HG03354 (cell line): Measurements from ENCODE around the gene SNAP91.
"Not testable (repeated sequence)": the region's sequence is repeated elsewhere in the genome, so short reads cannot be mapped to it uniquely, and the experiment has no call there.

Source experiments
- ATAC-seq: cut with Tn5 transposase; IDR thresholded peaks from one replicate; pipeline ENCODE4 v1.9.1; 2021; ENCODE audit warnings: mild to moderate bottlenecking; ENCODE audit not compliant: unreplicated experiment, poor library complexity, severe bottlenecking

The SNAP91 gene, protein sequence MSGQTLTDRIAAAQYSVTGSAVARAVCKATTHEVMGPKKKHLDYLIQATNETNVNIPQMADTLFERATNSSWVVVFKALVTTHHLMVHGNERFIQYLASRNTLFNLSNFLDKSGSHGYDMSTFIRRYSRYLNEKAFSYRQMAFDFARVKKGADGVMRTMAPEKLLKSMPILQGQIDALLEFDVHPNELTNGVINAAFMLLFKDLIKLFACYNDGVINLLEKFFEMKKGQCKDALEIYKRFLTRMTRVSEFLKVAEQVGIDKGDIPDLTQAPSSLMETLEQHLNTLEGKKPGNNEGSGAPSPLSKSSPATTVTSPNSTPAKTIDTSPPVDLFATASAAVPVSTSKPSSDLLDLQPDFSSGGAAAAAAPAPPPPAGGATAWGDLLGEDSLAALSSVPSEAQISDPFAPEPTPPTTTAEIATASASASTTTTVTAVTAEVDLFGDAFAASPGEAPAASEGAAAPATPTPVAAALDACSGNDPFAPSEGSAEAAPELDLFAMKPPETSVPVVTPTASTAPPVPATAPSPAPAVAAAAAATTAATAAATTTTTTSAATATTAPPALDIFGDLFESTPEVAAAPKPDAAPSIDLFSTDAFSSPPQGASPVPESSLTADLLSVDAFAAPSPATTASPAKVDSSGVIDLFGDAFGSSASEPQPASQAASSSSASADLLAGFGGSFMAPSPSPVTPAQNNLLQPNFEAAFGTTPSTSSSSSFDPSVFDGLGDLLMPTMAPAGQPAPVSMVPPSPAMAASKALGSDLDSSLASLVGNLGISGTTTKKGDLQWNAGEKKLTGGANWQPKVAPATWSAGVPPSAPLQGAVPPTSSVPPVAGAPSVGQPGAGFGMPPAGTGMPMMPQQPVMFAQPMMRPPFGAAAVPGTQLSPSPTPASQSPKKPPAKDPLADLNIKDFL

DNA sequence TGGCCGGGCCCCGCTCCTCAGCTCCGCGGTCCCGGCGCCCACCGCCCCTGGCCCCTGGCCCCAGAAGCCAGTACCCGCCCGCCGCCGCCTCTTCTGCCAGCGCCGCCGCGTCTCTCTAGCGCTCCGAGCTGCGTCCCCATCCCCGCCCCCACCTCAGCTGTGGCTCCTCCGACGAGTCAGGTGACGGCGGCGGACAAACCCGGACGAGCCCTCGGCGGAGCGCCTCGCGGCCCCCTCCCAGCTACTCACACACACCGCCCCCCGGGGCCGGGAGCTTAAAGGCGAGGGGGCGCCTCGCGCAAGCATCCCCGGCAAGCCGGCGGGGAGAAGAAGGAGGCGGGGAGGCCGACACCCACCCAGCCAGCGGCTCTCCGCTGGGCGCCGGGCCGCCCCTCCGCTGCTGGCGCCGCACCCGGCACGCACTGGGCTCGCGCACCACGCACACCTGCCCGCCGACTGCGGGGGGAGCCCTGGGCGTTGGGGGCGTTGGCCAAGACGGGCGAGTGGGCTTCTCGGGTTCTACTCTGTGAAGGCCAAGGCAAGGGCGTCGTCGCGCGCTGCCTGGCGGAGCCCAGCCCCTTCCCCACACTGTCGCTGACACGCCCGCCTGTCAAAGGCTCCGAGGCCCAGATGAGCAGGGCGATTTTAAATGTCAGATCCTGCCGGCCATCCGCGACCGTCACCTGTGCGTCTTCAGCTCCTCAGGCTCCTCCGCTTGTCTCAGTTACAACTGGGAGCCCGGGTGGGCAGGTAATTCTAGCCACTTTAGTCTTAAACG is at the start of gene SNAP91:
Gene SNAP91 (minus strand): TSS at position 132 of the 778 bp plus-strand sequence. CDS start 1,174 bp downstream, outside the sequence.
- peak; percentile 45 for ATAC-seq

DNA sequence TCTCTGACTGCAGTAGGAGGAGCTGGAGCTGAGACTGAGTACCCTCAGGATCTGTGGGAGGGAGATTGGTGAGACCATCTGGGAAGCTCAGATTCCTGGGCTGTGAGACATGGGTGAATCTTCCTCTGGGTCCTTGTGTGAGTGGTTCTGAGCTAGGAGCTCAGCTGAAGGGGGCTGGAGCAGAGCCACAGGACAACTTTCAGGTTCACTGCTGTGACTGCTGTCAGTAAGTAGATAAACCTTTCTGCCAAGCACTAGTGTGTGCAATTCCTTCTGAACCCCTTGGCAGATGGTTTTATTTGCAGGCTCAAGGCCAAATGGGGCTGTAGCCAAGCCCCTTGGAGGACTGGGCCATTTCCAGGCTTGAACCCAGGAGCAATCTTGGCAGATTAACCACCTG is 49.6 kb upstream of the SNAP91 start:
- no peak for ATAC-seq

DNA sequence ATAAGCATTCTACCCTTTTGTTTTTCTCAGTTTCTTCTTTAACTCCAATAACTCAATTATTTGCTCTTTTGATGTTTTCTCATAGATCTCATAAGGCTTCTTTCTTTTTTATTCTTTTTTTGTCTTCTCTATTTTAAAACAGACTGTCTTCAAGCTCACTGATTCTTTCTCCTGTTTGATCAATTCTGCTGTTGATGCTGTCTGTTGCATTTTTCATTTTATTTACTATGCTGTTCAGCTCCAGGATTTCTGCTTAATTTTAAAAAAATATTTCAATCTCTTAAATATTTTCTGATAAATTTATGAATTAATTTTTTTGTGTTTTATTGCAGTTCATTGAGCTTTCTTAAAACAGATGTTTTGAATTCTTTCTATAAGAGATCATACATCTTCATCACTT is 48.1 kb upstream of the SNAP91 start:
- no peak for ATAC-seq

DNA sequence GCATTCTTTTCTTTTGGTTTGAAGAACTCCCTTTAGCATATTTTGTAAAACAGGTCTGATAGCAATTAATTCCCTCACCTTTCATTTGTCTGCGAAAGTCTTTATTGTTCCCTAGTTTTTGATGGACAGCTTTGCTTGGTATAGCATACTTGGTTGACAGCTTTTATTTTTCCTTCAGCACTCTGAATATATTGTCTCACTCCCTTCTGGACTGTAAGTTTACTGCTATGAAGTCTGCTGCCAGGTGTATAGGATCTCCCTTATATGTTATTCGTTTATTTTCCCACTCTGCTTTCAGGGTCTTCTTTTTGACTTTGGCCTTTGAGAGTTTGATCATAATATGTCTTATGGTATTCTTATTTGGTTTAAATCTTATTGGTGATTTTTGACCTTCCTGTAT is 47.7 kb upstream of the SNAP91 start:
- no peak for ATAC-seq

DNA sequence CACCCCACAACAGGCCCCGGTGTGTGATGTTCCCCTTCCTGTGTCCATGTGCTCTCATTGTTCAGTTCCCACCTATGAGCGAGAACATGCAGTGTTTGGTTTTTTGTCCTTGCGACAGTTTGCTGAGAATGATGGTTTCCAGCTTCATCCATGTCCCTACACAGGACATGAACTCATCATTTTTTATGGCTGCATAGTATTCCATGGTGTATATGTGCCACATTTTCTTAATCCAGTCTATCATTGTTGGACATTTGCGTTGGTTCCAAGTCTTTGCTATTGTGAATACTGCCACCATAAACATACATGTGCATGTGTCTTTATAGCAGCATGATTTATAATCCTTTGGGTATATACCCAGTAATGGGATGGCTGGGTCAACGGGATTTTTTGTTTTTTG is 43.5 kb upstream of the SNAP91 start:
- not testable (repeated sequence) for ATAC-seq

DNA sequence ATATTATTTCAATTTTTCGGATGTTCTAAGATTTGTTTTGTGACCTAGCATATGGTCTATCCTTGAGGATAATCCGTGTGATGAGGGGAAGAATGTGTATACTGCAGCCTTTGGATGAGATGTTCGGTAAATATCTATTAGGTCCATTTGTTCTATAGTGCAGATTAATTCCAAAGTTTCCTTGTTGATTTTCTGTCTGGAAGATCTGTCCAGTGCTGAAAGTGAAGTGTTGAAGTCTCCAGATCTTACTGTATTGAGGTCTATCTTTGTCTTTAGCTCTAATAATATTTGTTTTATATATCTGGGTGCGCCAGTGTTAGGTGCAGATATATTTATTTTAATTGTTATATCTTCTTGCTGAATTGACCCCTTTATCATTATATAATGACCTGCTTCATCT is 32.2 kb upstream of the SNAP91 start:
- no peak for ATAC-seq

DNA sequence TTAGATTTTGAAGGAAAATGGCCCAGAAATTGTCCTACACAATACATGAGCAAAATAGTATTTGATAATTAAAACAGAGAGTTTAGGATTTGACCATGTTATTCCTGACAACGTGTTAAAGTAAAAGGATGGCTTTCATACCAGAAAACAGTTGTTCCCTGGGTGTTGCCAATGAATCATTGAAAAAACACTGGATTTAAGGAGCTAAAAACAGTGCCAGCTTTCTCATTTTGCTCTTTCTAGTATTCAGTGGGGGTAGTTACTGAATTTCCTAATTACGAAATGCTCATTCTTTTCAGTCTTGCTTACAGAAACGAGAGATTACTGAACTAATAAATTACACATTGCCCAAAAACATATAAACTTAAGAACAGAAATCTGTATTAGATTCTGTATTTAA is 26.6 kb upstream of the SNAP91 start:
- ATAC-seq, result no peak

DNA sequence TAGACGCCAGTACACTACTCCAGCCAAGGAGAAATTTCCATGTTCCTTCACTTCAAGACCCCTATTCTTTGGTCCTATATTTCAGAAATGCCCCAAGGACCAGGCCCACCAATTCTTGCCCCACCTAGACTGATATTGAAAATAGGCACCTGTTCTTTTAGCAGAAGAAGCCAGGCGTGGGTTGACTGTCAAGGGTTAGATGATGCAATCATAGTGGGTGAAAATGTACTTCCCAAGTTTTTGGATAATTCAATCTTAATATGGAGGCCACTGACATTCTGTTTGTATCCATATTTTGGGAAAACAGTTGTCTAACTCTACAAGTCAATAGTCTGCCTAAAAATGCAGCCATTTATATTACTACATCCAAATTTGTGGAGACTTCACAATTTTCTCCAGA is 21.0 kb upstream of the SNAP91 start:
- no peak for ATAC-seq

DNA sequence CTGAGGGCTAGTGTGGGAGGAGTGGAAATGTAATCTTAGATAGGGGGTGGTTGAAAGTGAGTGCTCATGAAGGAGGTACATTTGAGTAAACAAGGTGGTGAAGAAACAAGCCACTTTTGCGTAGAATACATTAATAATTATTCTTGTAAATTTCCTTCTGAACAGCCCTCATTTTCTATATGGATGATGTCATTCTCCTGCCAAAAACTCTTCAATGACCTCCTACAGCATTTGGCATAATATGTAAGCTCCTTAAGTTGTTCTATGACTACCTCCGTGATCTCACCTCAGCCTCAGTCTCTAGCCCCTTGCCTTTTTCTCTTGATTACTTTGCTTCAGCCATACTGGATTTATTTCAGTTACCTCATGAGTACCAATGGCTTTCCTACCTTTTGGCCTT is 14.0 kb upstream of the SNAP91 start:
- ATAC-seq, result no peak

DNA sequence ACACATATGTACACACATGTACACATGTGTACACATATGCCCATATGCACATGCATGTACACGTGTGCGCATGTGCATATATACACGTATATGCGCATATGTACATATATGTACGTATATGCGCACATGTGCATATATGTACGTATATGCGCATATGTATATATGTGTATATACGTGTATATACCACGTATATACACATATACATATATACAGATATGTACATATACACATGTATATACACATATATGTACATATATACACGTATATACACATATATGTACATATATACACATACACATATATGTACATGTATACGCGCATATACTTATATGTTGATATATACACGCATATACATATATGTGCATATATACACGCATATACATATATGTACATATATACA is 8.9 kb upstream of the SNAP91 start:
- ATAC-seq, result no peak

DNA sequence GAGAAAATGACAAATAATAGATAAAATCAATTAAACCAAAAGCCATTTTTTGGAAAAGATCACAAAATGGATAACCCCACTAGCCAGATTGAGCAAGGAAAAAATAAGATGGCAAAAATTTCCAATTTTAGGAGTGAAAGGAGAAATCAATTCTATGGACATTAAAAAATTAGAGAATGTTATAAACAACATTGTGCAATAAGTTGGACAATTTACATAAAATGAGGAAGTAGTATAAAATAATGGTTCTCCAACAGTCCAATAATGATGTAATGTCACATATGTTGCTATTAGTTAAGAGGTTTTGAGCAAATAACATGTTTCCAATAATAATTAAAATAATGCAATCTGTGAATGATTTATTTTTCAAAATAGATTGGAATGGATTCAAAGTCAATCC is 3.1 kb upstream of the SNAP91 start:
- no peak for ATAC-seq

DNA sequence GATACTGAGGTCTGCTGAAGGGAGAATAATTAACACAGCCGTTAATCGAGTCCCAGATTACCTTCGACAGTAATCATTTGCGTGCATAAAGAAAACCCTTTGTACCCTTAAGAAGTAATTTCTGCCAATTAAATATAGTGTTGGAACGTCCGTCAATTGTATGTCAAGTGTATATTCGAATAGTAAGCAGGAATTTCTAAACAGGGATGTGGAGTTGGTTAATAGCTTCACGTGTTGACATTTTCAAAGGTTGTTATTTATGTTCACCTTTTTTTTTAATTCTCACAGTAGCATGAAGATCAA is 798 bp upstream of the SNAP91 start:
- ATAC-seq, result no peak

DNA sequence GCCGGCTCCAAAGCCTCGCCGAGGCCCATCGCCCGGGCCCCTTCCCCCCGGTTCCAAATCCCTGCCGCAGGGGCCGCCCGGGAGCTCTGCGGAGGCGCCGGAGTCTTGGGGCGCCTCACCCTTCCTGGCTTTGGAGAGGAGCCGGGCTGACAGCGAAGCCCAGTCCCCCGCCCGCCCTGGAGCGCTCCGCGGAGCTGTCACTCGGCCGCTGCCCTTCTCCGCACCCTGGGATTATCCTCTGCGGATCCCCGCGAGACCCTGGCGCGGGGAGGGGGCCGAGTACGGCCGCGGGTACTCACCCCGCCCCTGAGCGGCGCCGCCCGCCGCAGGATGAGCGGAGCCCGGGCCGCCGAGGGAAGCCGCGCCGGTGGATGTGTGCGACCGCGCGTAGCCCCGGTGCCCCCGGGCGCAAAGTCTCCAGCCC is 343 bp downstream of the SNAP91 start:
- peak; percentile 56 for ATAC-seq

DNA sequence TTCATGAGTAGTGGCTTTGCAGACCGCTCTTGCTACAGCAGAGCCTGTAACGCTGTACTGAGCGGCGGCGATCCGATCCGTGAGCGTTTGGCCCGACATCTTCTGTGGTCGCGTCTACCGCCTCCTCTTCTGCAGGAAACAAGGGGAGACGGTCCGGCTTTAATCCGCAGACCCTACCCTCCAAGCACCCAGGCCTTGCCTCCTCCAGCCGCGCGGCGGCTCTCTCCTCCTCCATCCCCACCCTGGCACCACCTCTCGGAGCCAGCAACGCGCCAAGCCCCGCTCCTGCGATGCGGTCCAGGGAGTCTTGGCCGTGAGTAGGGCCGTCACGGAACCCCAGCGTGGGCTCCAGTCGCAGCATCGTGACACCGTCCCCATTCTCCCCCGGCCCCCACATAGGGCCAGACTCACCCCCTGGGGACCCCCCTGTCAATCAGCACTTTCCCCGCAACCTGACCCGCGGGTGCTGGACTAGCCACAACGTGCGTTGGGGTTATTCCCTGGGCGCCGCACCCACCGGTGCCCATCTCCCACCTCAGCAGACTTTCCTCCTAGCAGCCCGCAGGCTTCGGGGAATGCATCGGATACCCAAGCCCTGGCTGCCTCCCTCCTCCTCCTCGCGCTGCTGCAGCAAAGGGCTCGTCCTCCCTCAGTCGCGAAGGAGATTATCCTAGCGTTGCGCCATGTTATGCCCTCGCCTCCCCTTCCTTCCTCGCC is 914 bp downstream of the SNAP91 start:
- ATAC-seq, result peak; percentile 21

DNA sequence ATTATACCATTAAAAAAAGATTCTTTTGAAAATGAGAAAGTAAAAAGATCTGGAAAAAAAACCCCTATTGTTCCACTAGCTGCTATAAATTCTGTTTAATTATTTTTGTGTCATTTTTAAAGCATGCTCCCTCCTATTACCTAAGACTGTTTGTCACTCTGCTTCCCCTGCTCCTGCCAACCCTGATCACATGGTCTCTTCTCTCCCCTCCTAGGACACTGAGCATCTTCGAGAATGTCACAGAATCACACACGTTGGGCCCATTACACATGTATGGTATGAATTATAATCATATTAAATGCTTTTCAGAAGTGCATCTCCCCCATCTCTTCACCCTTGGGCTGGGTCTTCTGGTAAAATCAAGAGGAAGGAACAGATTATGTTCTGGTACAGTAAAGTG is 6.2 kb downstream of the SNAP91 start:
- no peak for ATAC-seq

DNA sequence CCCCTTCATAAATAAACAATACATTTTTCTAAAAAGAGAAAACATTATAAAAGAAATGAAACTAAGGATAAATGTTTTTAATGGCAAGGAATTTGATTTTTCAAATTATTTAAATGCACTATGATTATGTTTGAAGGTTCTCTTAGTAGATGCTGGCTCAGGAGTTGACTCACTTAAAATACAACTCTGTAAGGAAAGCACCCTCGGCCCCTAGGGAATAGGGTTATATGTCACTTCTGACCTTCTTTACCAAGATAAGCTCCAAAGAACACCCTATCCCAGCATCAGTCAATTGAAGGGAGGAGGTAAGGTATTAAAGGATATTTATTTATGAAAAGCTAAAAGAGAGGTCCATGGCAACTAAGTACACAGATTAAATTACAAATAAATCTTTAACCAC is 6.8 kb downstream of the SNAP91 start:
- ATAC-seq, result no peak

DNA sequence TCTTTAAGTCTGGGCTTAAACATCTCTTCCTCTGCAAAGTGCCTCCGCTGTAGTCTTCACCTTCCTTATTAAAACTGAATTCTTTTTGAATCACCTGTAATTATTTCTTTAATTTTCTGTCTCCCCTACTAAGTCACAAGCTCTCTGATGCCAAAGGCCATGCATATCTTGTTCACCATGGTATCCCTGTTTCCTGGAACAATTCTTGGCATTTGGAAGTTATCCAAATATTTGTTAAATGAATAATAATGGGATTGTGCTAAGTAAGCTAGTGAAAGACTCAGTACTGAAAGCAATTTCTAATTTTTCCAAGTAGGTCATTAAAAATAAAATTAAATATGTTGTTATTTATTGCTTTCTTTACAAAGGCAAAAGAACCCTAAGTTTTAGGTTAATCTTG is 12.2 kb downstream of the SNAP91 start:
- ATAC-seq, result no peak

DNA sequence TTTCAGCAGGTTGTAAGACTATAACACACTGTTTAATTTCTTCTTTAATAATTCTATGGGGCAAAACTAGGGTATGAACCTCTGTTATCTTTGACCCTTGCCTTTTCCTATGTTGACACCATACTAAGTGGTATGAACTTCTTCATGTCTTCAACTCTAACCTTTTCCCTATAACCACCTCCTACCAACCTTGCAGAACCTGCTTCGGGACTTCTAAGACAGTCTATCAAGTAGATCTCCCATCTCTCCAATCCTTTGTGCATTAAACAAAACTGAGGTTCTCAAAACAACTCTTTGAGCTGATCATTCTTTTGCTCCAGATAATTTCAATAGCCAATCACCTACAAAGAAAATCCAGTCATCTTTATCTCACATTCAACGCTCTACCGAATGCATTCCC is 23.4 kb downstream of the SNAP91 start:
- no peak for ATAC-seq

DNA sequence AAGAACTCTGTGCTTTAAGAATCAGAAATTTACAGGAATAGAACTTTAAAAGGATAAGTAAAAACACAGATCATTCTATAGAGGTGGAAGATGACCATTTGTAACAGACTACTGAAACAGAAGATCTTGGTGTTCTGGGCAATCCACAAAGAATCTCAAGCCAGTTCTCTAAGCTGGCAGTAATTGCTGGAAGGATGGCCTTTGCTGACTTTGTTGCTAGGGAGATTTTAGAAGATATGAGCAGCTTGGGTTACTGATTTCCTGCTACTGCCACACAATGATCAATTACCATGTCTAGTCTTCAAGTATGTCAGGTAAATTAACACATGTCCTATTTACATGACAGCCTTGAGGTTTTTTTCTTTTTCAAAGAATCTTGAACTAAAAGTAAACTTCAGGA is 31.1 kb downstream of the SNAP91 start:
- no peak for ATAC-seq

DNA sequence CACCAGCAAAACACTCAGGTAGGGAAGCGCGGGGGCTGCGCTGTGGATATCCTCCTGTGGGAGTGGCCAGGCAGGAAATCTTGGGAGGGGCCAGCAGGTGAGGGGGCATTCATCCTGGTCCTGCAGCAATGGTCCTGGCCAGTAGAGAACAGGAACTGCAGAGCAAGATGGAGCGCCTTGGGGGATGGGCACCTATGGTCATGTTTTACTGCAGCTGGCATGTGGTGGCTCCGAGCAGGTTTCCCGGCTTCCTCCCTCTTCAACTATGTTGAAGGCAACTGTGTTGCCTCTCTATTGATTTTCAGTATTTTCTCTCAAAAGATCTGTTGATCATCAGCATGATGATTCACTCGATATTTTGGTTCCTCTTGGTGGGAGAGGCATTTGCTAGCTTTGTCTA is 70.9 kb downstream of the SNAP91 start:
- ATAC-seq, result no peak
